ENCODE data around the gene HELT.
"Not testable (repeated sequence)": the region's sequence is repeated elsewhere in the genome, so short reads cannot be mapped to it uniquely, and the experiment has no call there.

HELT gene

DNA sequence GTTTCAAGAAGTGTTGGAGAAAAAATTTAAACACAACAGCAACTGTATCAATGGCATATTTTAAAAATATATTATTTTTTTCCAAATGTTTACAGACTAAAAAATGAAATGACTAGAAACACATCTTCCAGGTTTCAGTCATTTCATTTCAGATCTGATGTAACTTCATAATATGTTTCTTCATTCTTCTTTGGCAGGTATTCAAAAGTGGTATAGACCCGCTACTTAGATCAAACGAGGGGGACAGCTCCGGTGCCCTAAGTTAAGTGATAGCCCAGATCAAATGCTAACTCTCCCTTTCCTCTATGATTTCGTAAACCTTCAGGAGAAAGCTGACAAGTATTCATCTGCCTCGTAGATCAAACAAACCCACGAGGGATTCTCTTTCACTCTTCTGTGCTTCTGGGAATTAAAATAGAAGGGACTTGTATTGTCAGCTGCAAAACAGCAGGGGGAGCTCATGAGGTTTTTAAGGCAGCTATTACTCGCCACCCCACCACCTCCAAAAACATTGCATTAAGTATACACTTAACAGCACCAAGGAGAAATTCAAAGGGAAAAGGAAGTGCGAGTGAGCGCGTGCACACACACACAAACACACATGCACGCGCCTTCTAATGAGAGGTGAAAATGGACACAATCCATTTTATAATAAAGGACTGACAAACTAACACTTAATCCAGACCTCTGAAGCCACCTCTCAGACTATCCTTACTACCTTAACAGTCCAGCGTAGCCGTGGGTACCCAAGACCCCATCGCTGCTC lies 21.4 kb downstream of the HELT start:
- TF ChIP-seq, protein P1, sequence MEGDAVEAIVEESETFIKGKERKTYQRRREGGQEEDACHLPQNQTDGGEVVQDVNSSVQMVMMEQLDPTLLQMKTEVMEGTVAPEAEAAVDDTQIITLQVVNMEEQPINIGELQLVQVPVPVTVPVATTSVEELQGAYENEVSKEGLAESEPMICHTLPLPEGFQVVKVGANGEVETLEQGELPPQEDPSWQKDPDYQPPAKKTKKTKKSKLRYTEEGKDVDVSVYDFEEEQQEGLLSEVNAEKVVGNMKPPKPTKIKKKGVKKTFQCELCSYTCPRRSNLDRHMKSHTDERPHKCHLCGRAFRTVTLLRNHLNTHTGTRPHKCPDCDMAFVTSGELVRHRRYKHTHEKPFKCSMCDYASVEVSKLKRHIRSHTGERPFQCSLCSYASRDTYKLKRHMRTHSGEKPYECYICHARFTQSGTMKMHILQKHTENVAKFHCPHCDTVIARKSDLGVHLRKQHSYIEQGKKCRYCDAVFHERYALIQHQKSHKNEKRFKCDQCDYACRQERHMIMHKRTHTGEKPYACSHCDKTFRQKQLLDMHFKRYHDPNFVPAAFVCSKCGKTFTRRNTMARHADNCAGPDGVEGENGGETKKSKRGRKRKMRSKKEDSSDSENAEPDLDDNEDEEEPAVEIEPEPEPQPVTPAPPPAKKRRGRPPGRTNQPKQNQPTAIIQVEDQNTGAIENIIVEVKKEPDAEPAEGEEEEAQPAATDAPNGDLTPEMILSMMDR (IDR thresholded peaks at IDR 0.05; ENCODE audit: extremely low read depth, missing control alignments), result peak; percentile 67
- DNase-seq (ENCODE audit: low spot score), result peak; percentile 78

DNA sequence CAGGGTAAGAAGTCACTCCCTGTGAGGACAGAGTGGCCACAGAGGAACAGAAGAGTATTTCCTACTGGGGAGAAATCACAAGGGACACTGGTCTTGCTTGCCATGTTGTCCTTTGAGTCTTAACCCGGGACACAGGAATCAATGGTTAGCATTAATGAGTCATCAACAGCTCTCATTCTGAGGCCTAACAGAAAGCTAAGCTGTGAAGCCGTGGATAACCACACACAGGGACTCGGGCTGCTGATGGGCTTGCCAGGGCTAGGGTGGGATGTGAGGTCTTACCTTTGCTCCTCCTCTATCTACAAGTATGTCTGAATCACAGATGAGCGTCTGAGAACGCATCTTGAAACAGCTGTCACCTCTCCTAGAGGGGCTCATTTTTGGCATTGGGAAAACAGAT lies 22.2 kb downstream of the HELT start:
- no peak for DNase-seq (ENCODE audit: low spot score)
- TF ChIP-seq, protein P1 (IDR thresholded peaks at IDR 0.05; ENCODE audit: extremely low read depth, missing control alignments), result no peak

DNA sequence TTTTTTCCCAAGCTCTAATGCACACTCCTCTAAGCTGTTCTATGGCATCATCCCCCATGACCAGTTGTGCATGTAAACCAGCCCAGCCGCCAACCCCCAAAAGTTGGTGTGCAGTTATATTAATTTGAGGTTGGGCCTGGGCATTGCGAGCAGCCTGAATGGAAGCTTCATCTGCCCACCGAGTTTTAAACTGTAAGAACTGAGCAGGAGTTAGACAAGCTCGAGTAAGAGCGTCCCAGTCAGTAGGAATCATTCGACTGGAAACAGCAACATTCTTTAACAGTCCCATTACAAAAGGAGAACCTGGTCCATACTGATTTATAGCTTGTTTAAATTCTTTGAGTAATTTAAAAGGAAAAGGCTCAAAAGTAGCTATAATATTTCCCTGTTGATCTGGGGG lies 32.0 kb downstream of the HELT start:
- not testable (repeated sequence) for DNase-seq (ENCODE audit: low spot score)

DNA sequence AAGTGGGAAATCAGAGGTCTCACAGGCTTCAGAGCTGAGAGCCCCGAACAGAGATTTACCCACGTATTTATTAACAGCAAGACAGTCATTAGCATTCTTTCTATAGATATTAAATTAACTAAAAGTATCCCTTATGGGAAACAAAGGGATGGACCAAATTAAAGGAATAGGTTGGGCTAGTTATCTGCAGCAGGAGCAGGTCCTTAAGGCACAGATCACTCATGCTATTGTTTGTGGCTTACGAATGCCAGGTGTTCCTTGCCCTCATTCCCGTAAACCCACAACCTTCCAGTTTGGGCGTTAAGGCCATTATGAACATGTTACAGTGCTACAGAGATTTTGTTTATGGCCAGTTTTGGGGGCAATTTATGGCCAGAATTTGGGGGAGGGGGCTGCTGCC lies 33.0 kb downstream of the HELT start:
- not testable (repeated sequence) for DNase-seq (ENCODE audit: low spot score)

DNA sequence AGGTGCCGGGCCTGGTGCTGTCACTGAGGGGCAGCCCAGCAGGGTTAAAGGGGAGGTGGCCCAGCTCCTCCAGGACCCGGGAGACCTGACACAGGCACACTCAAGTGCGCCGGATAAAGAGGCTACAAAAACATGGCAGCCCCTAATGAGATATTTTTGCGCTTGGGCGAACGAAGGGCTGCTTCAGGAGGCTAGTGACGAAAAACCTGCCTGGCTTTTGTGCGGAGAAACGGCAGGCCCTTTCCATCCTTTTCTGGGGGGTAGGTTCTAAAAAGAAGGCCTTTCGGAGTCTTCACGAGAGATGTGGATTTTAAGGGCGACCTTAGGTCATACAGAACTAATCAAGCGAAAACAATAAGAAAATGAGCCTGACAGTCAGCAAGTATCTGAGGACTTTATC lies 35.5 kb downstream of the HELT start:
- DNase-seq (ENCODE audit: low spot score), result no peak
- TF ChIP-seq, protein P1 (IDR thresholded peaks at IDR 0.05; ENCODE audit: extremely low read depth, missing control alignments), result no peak

DNA sequence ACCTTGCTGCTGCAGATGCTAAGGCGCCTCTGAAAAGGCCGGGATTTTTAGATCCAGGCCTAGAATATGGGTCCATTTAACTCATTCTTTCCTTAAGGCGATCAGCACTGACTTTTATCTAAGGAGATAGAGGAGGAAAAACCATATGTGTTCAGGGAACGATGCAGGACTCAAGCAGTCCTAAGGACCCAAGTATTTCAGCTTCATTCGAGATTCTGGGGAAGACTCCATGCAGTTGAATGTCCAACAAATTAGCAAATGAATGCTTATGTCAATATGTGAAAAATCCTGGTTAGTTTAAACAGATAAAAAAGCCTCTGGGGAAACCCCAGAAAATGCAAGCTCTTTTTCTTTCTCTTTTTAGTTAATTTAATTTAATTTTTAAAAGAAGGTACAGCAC lies 36.0 kb downstream of the HELT start:
- TF ChIP-seq, protein P1 (IDR thresholded peaks at IDR 0.05; ENCODE audit: extremely low read depth, missing control alignments), result no peak
- no peak for DNase-seq (ENCODE audit: low spot score)

DNA sequence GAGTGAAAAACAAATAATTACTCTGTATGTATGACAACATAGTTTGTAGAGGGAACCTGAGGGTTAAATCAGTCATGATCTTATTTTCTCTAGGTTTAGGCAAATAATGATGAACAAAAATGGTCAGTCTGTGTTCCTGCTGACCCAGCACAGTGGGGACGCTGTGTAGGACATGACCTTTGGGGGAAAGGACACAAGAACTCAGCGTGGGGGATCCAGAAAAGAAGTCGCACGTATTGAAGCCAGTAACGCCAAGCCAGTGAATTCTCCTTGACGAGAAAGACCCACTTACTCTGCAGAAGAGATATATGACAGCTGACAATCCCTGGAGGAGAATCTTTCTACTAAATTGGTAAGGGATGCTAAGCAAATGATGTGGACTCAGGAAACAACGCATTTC lies 36.6 kb downstream of the HELT start:
- no peak for DNase-seq (ENCODE audit: low spot score)
- TF ChIP-seq, protein P1 (IDR thresholded peaks at IDR 0.05; ENCODE audit: extremely low read depth, missing control alignments), result no peak

DNA sequence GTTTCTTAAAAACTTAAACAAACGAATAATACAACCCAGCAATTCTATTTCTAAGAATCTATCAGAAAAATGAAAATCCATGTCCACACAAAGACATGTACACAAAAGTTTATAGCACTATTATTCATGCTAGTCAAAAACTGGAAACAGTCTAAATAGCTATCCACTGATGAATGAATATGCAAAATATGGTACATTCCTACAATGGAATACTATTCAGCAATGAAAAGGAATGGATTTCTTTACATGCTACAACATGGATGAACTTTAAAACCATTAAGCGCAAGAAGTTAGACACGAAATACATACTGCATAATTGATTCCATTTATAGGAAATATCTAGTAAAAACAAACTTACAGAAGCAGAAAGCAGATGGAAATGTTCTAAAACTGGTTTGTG lies 43.3 kb downstream of the HELT start:
- DNase-seq (ENCODE audit: low spot score), result no peak
- TF ChIP-seq, protein P1 (IDR thresholded peaks at IDR 0.05; ENCODE audit: extremely low read depth, missing control alignments), result no peak

Measured in GM20000 (cell line).